ENCODE results near the gene ACSL5. TPM values are rescaled to one million over a fixed set of nuclear protein-coding genes. Genes with fewer than 3 reads are reported as not detected.
"Not testable (repeated sequence)": the region's sequence is repeated elsewhere in the genome, so short reads cannot be mapped to it uniquely, and the experiment has no call there.

The ACSL5 gene
- total and polyA plus RNA-seq, 2 experiments from 2014 or later, result not detected

- not testable (repeated sequence) for H3K79me2 ChIP-seq (replicated peaks; ENCODE audit: insufficient read depth); H2AFZ ChIP-seq; H3K4me2 ChIP-seq; H3K4me3 ChIP-seq; H3K4me3 Mint-ChIP-seq; ATAC-seq; H3K27me3 ChIP-seq (ENCODE audit: insufficient read depth); H3K27ac ChIP-seq (ENCODE audit: low read depth); H3K4me1 ChIP-seq (ENCODE audit: insufficient read depth); H3K27me3 Mint-ChIP-seq (ENCODE audit: insufficient read depth, low read depth, poor library complexity); H4K20me1 ChIP-seq (replicated peaks; ENCODE audit: insufficient read depth); DNase-seq (ENCODE audit: low spot score); H3K27ac Mint-ChIP-seq; H3F3A ChIP-seq (replicated peaks; ENCODE audit: low read depth); H3K9me3 Mint-ChIP-seq; H3K4me1 Mint-ChIP-seq; H3K9me2 ChIP-seq (ENCODE audit: insufficient read depth)
- H3K36me3 ChIP-seq (ENCODE audit: insufficient read depth), result peaks cover 15% of the 10 kb centered on the region; the same call in 1 of the 2 replicates
- H3K36me3 Mint-ChIP-seq (ENCODE audit: low read depth), result peaks cover 38% of the 10 kb centered on the region
Observed at GRCh38 chr10:112464074-112464473, 90.2 kb downstream of the ACSL5 start.

- no peak overlapping the region for H3K4me3 Mint-ChIP-seq
- H3K4me1 ChIP-seq (ENCODE audit: insufficient read depth), result no peaks in the 10 kb centered on the region
- no peak for ATAC-seq
- H3K4me2 ChIP-seq, result no peak overlapping the region
- H3K27me3 Mint-ChIP-seq (ENCODE audit: insufficient read depth, low read depth, poor library complexity), result no peaks in the 10 kb centered on the region
- DNase-seq (ENCODE audit: low spot score), result no peak
- H3K79me2 ChIP-seq (replicated peaks; ENCODE audit: insufficient read depth), result no peaks in the 10 kb centered on the region
- no peak overlapping the region for H2AFZ ChIP-seq
- no peak overlapping the region for H3K27ac ChIP-seq (ENCODE audit: low read depth)
- no peaks in the 10 kb centered on the region for H3K27me3 ChIP-seq (ENCODE audit: insufficient read depth)
- peaks cover 3% of the 10 kb centered on the region; the same call in 1 of the 3 replicates for H3K9me3 Mint-ChIP-seq
- no peaks in the 10 kb centered on the region for H3K4me1 Mint-ChIP-seq
- no peaks in the 10 kb centered on the region for H4K20me1 ChIP-seq (replicated peaks; ENCODE audit: insufficient read depth)
- H3K36me3 ChIP-seq (ENCODE audit: insufficient read depth), result peaks cover 15% of the 10 kb centered on the region; the same call in 1 of the 2 replicates
- no peaks in the 10 kb centered on the region for H3K9me2 ChIP-seq (ENCODE audit: insufficient read depth)
- no peaks in the 10 kb centered on the region for H3F3A ChIP-seq (replicated peaks; ENCODE audit: low read depth)
- no peak overlapping the region for H3K27ac Mint-ChIP-seq
- no peak overlapping the region for H3K4me3 ChIP-seq
- TF ChIP-seq NANOG (IDR thresholded peaks at IDR 0.05; ENCODE audit: borderline replicate concordance) (no peak), CREB1 (CRISPR knock-in tag; IDR thresholded peaks at IDR 0.05; ENCODE audit: low read depth) (no peak), REST (IDR thresholded peaks at IDR 0.05; ENCODE audit: unreplicated experiment) (no peak), EZH2phosphoT487 (IDR thresholded peaks at IDR 0.05; ENCODE audit: unreplicated experiment) (no peak), ETS1 (IDR thresholded peaks at IDR 0.05) (no peak), JUNB (IDR thresholded peaks at IDR 0.05; ENCODE audit: unreplicated experiment) (no peak), ZNF462 (CRISPR knock-in tag; IDR thresholded peaks at IDR 0.05) (no peak)
- H3K36me3 Mint-ChIP-seq (ENCODE audit: low read depth), result peaks cover 38% of the 10 kb centered on the region
Observed at GRCh38 chr10:112465299-112465883, 91.5 kb downstream of the ACSL5 start.

All from GM23338 (cell line).